ENCODE measurements around the gene NCAM1.

NCAM1 gene

DNA sequence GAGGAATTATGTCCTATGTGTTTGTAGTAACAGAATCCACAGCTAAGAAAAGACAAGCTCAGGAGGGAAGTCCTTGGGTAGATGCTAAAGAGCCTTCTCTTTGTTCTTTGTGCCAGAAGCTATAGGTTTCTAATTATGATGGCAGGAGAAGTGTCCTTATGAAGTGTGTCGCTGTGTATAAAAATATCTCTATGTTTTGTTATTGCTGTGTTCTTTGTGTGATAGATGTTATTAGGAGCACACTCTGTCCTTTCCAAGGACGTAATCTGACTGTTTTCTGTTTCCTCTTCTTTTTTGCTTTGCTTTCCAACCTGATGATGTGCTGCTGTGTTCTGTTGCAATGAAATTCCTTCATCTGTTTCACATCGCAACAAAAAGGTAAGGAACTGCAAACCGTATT is 171.9 kb downstream of the NCAM1 start:
- no peak for DNase-seq (ENCODE audit: low spot score)

DNA sequence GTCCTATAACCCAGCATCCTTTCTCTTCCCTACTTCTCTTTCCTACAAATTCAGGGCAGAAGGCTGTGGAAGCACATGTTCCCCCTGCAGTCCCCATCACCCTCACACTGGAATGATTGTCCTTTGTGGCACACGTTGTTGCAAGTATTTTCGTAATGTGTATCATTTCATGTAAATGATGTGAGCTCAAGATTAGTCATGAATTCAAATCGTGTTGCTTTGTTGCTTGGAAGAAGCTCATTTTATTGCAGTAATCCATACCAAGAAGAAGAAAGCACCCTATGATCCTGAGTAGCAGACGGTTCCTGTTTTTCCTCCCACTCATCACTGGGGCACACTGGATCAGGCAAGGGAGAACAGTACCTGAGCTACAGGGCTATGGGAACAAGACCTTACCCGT is 173.4 kb downstream of the NCAM1 start:
- no peak for DNase-seq (ENCODE audit: low spot score)

DNA sequence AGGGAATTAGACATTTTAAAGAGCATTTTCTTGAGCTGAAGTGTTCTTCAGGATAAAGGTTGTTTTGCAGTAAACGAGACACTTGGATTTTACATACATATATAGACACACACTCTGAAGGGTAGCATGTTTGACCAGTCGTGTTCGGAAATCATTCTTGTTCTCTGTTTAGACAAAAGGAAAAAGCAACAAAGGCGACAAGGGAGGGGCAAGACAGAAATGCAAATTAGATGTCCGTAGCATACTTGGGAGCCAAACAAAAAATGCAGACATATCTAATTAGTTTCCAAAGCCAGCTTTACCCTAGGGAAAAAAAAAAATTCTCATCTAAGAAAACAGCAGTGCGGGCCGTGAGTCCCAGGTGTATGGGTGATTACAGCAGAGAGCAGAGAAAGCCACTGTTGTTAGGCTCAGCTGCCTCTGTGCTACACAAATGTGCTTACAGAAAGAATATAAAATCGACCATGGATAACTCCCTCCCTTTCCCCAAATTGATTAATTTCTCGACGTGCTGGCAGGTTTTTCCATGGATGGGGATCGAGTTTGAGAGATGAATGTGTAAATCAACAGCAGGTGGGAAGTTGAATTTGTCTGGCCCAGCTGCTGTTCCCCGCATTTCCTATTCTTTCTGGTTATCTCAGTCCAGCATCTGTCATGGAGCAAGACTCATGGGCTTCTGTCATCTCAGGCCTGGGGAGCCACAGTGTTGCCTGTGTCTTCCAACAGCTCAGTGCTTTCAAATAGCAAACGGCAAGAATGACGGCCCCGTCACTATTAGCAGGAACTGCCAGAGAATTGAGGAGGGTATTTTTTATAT is 176.7 kb downstream of the NCAM1 start:
- no peak for DNase-seq (ENCODE audit: low spot score)

DNA sequence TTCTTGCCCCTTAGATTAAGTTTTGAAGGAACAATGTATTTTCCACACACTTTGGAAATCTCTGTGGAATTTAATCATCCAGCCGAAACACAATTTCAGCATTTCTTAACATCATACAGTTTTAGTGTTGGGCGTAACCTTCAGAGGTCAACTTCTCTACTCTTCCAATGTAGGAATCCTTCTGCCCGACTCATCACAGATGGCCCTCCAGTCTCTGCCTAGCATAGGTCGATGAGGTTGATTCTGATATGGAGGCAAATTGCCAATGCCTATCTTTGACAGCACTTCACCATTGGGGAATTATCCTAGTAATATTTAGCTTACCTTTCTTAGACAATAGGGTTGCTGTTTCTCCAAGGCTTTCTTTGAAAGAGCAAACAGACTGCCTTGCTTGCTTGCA is 177.5 kb downstream of the NCAM1 start:
- DNase-seq (ENCODE audit: low spot score): no peak

DNA sequence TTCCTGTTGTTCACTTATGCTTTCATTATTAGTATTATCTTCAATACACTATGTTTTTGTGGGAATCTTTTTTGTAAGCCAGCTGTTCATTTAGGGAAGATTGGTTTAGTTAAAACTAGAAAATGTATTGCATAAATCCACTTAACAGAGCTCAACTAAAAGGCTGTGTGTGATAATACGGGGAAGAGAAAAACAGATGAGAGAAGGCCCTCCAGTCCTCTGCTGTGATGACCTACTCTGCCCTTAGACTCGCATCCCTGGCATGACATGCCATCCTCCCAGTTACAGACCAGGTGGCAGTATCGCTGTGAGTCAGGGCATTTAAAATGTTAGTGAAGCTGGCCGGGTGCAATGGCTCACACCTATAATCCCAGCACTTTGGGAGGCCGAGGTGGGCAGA is 179.8 kb downstream of the NCAM1 start:
- DNase-seq (ENCODE audit: low spot score): no peak

DNA sequence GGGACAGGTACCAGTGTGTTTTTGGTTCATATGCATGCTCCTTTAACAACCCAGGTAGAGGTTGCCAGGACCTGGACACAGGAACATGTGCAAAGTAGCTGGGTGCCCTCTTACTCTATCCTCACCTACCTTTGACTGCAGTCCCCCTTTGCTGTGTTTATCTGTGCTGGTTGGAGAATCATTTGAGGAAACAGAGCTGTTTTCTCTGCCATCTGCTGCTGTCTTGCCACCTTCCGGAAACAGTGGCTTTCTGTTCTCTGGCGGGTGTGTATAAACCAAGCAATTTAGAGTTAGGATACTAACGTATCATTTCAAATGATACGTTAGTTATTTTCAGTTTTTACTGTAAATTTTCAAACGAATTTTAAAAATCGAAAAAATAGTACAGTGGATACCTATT is 181.3 kb downstream of the NCAM1 start:
- DNase-seq (ENCODE audit: low spot score): no peak

DNA sequence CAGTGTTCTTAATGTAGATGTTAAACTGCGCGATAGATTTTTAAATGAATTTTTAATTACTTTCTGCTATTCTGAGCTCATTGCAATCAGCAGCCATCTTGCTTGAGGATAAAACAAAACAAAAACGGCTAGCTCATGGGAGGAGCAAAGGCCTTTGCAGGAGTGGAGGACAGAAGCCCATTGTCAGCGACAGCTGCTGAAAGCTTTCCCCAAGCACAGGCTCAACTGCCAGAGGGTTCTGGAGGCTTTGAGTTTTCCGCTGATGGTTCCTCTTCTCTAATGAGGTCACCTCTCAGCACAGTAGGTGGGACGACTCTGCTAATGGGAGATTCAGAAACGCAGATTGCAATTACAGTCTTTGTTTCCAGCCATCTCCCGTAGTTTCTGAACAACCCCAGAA is 186.0 kb downstream of the NCAM1 start:
- DNase-seq (ENCODE audit: low spot score): no peak

DNA sequence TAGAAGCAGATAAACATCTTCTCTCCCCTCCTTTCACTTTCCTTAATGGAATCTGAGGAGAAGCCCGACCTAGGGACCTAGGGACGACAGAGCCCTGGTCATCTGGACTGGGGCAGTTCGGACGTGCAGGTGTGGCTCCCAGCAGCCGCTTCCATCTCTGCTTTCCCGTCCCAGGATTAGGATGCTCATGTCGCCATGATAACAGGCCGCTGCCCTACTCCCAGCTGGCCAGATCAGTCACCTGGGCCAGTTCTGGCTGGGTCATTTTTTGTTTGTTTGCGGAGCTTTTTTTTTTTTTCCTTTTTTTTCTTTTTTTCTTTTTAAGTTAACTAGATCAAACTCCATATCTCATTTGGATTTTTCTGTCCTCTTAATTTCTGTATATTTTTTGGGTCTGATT is 186.9 kb downstream of the NCAM1 start:
- no peak for DNase-seq (ENCODE audit: low spot score)

DNA sequence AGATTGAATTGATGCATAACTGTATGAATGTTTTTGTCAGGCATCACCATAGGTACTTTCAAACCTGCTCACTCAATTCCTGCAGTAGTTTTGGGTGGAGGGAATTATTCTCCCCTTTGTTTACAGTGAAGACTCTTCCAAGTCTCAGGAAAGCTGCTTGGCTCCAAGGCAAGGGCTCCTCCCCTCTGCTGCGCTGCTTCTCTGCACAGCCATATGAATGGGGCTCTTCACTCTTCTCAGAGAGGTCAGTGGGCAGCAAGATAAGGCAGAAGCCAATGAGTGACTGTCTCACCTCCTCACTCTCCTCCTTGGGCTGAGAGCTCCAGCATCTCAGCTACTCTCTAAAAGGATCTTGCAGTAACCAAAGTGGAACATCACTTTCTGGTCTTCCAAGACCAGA is 187.4 kb downstream of the NCAM1 start:
- DNase-seq (ENCODE audit: low spot score): no peak

DNA sequence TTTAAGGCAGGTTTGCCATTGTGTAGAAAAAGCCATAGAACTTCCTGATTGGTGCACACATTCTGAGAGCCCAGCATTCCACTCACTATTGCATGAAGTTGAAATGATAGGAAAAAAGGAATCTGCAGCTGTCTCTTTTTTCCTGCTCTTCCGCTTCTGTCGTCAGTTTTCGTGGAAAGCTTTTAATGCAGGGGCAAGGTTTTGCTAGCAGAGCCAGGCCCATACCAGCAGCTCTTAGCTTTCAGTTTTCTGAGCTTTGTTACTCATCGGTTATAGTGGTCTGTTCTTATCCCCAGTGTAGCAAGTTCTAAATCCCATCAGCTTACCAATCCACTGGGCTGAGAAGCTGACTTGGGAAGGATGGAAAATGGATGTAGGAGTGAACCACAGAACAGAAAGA is 190.3 kb downstream of the NCAM1 start:
- DNase-seq (ENCODE audit: low spot score): no peak

DNA sequence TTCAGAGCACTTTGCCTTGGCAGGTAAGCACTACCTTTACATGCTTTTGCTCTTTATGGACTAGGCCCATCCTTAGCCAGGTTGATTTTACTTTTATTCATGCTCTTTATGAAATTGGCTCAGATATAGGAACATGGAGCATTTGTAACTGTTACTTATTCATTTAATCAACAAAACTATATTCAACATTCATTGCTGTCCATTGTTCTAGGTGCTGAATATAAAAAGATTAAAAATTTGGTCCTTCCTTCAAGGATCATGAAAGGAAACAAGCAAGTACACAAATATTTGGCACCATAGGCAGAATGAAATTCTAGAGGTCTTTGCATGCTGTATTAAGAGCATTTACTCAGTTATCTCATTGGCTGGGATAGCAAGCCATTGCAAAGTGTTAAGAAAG is 191.3 kb downstream of the NCAM1 start:
- no peak for DNase-seq (ENCODE audit: low spot score)

DNA sequence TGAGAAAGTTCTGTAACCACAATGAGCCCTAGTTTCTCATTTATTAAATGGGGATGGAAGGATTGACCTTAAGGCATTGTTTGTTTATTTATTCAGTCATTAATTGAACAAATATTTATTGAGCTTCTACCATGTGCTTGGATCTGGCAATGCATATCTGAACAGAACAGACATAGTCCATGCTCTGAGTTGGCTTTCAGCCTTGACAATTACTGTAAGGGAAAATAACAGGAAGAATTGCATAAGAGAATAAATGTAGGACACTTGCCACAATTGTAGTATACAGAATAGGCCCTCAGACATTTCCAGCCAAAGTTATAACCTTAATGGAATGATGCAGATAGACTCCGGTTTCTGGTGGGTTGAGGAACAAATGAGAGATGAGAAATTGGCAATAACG is 192.6 kb downstream of the NCAM1 start:
- no peak for DNase-seq (ENCODE audit: low spot score)

DNA sequence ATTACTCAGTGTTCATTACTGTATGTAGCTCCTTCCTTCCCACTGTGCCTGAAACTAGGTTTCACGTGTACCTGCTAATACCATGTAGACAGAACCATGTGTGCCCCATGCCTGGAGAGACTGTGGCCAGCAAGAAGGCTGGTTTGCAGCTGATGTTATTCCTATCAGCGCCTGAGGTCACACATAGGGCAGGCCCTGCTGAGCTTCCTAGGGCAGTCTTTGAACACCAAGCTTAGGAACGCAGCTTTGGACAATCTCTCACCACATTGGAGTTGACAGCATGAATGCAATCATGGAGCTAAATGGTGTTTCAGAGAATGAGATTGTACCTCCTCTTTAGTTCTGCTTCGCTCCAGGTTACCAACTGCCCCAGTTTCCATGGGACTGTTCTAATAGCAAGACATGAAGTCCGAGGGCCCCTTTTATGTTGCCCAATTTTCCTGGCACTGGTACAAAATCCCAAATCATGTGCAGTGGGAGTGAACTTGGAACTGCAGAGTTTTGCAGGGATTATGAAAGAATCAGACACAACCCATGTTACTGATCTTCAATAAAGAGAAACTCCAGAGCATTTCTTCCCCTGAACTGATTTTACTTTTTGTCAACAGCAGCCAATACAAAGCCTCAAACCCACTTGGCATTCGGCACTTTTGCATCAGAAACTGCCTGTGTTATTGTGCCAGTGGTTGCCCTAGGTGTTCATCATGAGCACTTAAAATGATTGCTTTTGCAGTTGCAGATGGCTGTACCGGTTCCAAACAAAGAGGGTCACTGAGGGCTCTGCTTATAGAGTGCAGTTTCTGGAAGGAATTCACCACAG is 199.0 kb downstream of the NCAM1 start:
- DNase-seq (ENCODE audit: low spot score): no peak

DNA sequence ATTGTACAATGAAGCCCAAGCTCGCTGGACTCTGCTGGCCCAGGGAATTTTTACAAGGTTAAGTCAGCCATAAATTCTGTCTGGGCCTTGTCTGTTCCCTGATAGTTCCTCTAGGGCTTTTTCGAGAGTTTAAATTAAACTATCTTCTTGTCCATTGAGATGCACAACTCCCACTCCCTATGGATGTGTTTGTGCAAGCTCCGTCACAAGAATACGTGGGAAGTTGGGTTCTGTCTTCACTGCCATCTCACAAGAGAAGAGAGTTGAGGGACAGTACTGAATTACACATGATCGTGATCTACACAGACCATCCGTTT is 199.5 kb downstream of the NCAM1 start:
- DNase-seq (ENCODE audit: low spot score): no peak

DNA sequence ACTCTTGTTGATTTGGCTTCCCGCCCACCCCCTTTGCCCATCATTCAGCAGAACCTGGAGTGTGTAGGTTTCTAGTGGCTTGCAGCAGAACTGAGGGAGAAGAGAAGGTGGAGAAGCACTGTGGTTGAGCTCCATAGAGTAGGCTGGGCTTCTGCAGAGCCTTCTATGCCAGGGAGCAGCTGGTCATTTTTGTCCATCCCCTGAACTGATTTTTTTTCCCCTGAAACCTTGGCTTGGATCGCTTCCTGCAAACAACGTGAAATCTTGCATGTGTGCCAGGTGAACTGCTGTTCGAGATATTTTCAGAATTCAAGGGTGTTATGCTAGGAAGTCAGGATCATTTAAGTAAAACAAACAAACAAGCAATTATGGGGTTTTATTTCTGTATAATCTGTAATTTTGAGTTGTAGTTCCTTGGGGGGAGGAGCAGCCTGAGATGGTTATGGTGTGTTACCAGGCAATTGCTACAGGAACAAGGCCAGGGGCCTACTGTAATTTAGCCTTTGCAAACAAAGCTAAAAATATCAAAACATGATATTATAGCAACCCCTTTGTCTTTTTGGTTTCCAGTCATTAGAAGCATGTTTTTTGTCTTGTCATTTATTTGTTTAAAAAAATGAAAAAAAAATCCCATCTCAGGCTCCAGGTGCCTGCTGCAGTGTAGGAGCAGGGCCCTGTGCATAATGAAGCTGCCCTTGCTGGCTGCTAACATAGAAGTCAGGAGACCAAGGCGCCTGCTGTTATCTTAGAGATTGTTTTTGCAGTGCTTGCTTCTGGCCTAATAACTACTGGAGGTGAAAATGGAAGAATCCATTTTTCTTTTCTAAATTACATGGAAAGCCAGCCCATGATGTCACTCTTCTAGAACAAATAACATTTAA is 200.7 kb downstream of the NCAM1 start:
- no peak for DNase-seq (ENCODE audit: low spot score)

DNA sequence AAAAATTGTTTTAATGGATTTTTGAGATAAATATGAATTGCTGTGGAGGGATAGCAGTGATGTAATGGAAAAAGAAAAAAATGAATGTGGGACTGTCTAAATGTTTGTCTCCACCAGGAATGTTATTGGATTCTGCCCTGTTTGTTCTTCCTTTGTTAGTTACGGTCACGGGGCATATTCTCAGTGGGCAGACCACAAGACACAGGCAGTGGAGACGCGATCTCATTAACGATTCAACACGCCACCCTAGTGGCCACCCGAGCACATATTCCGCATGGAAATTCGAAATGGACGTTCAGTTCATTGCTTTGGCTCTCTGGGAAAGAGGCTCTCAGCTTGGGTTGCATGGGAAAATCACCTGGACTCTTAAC is 201.4 kb downstream of the NCAM1 start:
- DNase-seq (ENCODE audit: low spot score): no peak

DNA sequence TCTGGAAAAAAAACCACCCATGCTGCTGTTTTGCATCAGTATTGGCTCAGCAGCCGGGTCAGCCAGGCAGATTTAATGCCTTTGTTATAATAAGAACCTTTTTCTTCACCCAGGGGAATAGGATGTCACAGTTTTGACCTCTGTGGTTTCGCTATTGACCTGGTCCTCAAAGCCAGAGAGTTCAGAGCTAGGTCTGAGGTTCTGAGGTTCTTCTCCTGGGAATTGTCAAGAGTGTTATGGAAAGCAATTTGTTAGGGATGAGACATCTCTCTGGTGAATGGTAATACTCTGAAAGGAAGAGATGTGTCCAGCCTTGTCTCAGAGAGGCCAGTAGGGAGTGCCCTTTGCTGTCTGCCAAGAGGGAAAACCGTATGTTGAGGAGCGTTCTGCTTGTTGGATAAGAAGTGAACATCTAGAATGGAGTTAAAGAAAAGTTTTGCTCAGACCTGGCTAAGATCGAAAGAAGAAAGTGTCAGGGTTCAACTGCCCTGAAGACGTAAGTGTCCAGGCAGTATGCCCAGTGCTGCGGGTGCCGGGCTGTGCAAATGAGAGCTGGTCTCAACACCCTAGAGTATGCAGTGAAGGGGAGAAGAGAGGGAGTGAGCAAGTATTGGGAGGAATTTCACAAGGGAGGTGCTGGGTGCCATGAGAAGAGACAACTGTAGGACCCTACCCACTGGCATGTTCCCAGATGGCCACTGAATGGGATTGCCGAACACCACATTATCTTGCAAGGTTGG is 202.2 kb downstream of the NCAM1 start:
- DNase-seq (ENCODE audit: low spot score): no peak

DNA sequence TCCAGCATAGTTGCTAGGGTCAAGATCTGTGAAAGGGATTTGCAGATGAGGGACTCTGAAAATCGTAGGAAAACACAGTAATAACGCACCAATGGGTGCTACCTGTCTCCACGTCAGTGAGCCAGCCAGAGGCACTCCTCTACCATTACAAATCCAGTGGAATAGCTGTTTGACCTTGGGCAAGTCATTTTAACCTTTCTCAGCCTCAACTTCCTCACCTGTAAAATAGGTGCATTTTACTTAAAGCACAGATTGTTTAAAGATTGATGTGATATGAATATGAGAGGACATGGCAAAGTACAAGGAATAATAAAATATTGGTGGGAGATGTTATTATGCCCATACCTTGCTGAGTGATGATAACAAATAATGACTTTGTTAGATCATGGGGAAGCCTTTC is 205.1 kb downstream of the NCAM1 start:
- DNase-seq (ENCODE audit: low spot score): no peak

DNA sequence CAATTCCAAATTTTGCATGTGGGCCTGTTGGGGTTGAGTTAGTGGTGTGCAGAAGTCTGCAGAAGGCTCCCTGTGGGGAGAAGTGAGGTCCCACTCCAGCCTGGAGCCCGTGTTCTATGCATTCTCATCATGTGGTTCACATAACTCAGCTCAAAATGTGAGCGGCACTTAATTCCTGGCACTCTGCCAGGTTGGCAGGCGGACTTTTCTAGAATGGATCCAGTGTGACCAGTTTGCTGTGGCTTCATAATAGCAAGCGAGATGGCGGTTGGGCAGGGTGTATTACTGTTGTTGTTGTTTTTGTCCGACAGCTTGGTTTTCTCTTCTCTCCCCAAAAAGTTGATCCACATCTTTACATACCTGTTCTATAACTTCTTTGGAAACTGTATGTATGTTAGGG is 206.4 kb downstream of the NCAM1 start:
- no peak for DNase-seq (ENCODE audit: low spot score)

DNA sequence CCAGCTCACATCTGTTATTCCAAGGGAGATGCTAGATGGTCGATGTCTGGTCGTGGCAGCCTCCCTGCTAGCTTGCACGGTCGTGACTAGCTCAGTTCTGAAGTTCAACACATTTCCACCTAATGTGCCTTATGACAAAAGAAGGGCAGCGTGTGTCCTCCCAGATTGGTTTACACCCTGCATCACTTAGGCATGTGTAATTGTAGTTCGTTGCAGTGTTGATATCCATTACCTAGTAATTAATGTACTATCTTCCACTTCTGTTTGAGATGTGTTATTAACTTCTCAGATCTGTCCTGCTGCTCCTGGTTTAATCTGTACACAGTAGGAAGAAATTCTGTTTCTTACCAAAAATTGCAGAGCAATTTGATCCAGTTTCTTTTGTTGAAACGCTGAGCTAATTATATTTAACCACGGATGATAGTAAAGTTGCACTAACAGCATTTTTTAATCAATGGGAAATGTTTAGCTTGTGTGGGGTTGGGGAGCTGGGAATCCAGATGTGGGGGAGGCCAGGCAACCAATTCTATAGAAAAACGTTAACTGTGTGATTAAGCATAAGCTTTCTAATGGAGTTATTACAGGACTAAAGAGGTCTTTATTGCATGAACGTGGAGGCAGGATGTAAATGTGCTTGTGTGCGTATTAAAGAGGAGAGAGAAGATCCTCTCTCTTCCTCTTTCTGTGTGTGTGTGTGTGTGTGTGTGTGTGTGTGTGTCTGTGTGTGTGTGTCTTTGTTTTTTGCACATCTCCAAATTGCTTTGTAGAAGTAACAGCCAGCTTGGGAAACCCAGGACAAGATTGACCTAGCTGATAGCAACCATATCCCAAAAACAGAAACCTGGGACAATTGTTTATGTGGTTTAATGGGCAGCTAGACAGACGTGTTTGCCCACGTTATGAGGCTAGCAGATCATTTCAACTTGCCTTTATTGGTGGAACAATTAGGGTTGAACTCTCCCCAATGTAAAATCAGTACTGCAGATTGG is 207.4 kb downstream of the NCAM1 start:
- DNase-seq (ENCODE audit: low spot score): no peak
